Activated naive CD8-positive, alpha-beta T cell treated with anti-CD3 and anti-CD28 coated beads, Interleukin-2, amount 50 U/mL, for 16 hours (primary cell): ENCODE results near the gene EFNB2.

Experiments
- DNase-seq: peaks from one replicate; pipeline ENCODE4 v3.0.0-alpha.2; 2020; ENCODE audit warnings: low read depth, low spot score

EFNB2 gene

GRCh38 chr13:106550570-106551135 is 15.2 kb upstream of the EFNB2 start:
- DNase-seq = no peak

GRCh38 chr13:106548064-106548696 is 12.7 kb upstream of the EFNB2 start:
- DNase-seq = no peak

- no peak for DNase-seq
These were observed 6.4 kb upstream of the EFNB2 start for GRCh38 chr13:106541826-106542225.

- DNase-seq = no peak
These were observed 5.2 kb upstream of the EFNB2 start for GRCh38 chr13:106540613-106541012.

GRCh38 chr13:106537521-106537920 is 2.1 kb upstream of the EFNB2 start:
- DNase-seq = no peak

GRCh38 chr13:106536244-106537034 is 977 bp upstream of the EFNB2 start:
- DNase-seq = peak; percentile 76

GRCh38 chr13:106534639-106535551 is 567 bp downstream of the EFNB2 start:
- no peak for DNase-seq

GRCh38 chr13:106533943-106534638 is 1.4 kb downstream of the EFNB2 start:
- DNase-seq = no peak

GRCh38 chr13:106533101-106533942 is 2.1 kb downstream of the EFNB2 start:
- DNase-seq = no peak

GRCh38 chr13:106532111-106532929 is 3.1 kb downstream of the EFNB2 start:
- DNase-seq = no peak

- no peak for DNase-seq
These were observed 4.4 kb downstream of the EFNB2 start for GRCh38 chr13:106530980-106531481.

GRCh38 chr13:106530171-106530851 is 5.2 kb downstream of the EFNB2 start:
- no peak for DNase-seq

- DNase-seq = no peak
These were observed 5.9 kb downstream of the EFNB2 start for GRCh38 chr13:106529415-106530170.

- no peak for DNase-seq
These were observed 6.6 kb downstream of the EFNB2 start for GRCh38 chr13:106528718-106529414.

GRCh38 chr13:106527826-106528225 is 7.6 kb downstream of the EFNB2 start:
- DNase-seq = no peak

GRCh38 chr13:106527445-106527801 is 8.0 kb downstream of the EFNB2 start:
- DNase-seq = no peak

GRCh38 chr13:106526738-106527444 is 8.6 kb downstream of the EFNB2 start:
- no peak for DNase-seq
